Mesendoderm (in vitro differentiated cells): Measurements from ENCODE around the gene ABCA13.

ENCODE experiments used
- DNase-seq: peaks from one replicate; pipeline ENCODE4 v3.0.0; 2013
- H2AK5ac ChIP-seq: 2 replicates; pipeline ENCODE4 v1.6.1; 2013; ENCODE audit warnings: low read length, inconsistent platforms
- H2BK120ac ChIP-seq: 2 replicates; pipeline ENCODE4 v1.6.1; 2013; ENCODE audit warnings: low read depth, mild to moderate bottlenecking, low read length, moderate library complexity, mixed read lengths
- H2BK15ac ChIP-seq: replicated peaks from 2 replicates; pipeline ENCODE4 v1.6.1; 2013; ENCODE audit warnings: low read depth, mild to moderate bottlenecking, moderate library complexity
- H2BK5ac ChIP-seq: 2 replicates; pipeline ENCODE4 v1.6.1; 2013; ENCODE audit warnings: low read length, inconsistent platforms
- H3K18ac ChIP-seq: 2 replicates; pipeline ENCODE4 v1.6.1; 2013; ENCODE audit warnings: mild to moderate bottlenecking, low read length, mixed read lengths
- H3K23ac ChIP-seq: one replicate; pipeline ENCODE4 v1.6.1; 2013; ENCODE audit warnings: low read length
- H3K27ac ChIP-seq: 2 replicates; pipeline ENCODE4 v1.5.1; 2013; ENCODE audit warnings: low read depth, mild to moderate bottlenecking, inconsistent platforms, low read length, moderate library complexity
- H3K27me3 ChIP-seq: 2 replicates; pipeline ENCODE4 v1.6.1; 2013; ENCODE audit warnings: low read length, control low read depth, mild to moderate bottlenecking, inconsistent platforms; ENCODE audit not compliant: insufficient read depth, poor library complexity
- H3K36me3 ChIP-seq: 2 replicates; pipeline ENCODE4 v1.6.1; 2013; ENCODE audit warnings: low read length, inconsistent platforms; ENCODE audit not compliant: control insufficient read depth, insufficient read depth
- H3K4ac ChIP-seq: one replicate; pipeline ENCODE4 v1.6.1; 2013; ENCODE audit warnings: low read depth, mild to moderate bottlenecking, low read length, moderate library complexity
- H3K4me1 ChIP-seq: 2 replicates; pipeline ENCODE4 v1.6.1; 2013; ENCODE audit warnings: low read depth, low read length, inconsistent platforms; ENCODE audit not compliant: control insufficient read depth
- H3K4me2 ChIP-seq: 2 replicates; pipeline ENCODE4 v1.6.1; 2013; ENCODE audit warnings: low read length
- H3K4me3 ChIP-seq: 2 replicates; pipeline ENCODE4 v1.5.1; 2013; ENCODE audit warnings: mild to moderate bottlenecking, low read length
- H3K56ac ChIP-seq: one replicate; pipeline ENCODE4 v1.6.1; 2013; ENCODE audit warnings: low read length
- H3K79me1 ChIP-seq: 2 replicates; pipeline ENCODE4 v1.6.1; 2013; ENCODE audit warnings: low read length, inconsistent platforms
- H3K79me2 ChIP-seq: 2 replicates; pipeline ENCODE4 v1.6.1; 2013; ENCODE audit warnings: mild to moderate bottlenecking, low read length; ENCODE audit not compliant: control insufficient read depth, insufficient read depth
- H3K9ac ChIP-seq: 2 replicates; pipeline ENCODE4 v1.6.1; 2013; ENCODE audit warnings: low read length, inconsistent platforms
- H4K5ac ChIP-seq: one replicate; pipeline ENCODE4 v1.6.1; 2013; ENCODE audit warnings: low read length
- H4K8ac ChIP-seq: one replicate; pipeline ENCODE4 v1.6.1; 2013; ENCODE audit warnings: low read depth, mild to moderate bottlenecking, control low read depth, low read length, moderate library complexity
- WGBS: extraction: QIAGEN DNeasy Blood & Tissue Kit; methylation state at CpG from one replicate; pipeline ENCODE4 v1.1.7; 2013; ENCODE audit warnings: low lambda C conversion rate, missing lambda C conversion rate; ENCODE audit not compliant: insufficient coverage; ENCODE audit errors: extremely low coverage; 5-methylcytosine and 5-hydroxymethylcytosine counted together

The ABCA13 gene

GRCh38 chr7:48525736-48526732, 354.8 kb downstream of the ABCA13 start:
- H4K5ac ChIP-seq: no peak overlapping the region
- no peak for DNase-seq

GRCh38 chr7:48528646-48529045, 357.4 kb downstream of the ABCA13 start:
- H4K8ac ChIP-seq: no peak overlapping the region
- WGBS: no CpG with 5 or more reads among the region's 1 CpG
- no peak overlapping the region for H3K18ac ChIP-seq
- DNase-seq: peak; percentile 53
- no peak overlapping the region for H3K4me3 ChIP-seq
- H3K36me3 ChIP-seq: no peaks in the 10 kb centered on the region
- no peak overlapping the region for H3K23ac ChIP-seq
- no peaks in the 10 kb centered on the region for H3K79me1 ChIP-seq
- H2AK5ac ChIP-seq: no peak overlapping the region
- H2BK5ac ChIP-seq: no peak overlapping the region
- H3K56ac ChIP-seq: no peak overlapping the region
- no peak overlapping the region for H2BK120ac ChIP-seq
- H3K27me3 ChIP-seq: no peaks in the 10 kb centered on the region
- H3K4ac ChIP-seq: no peak overlapping the region
- H3K4me1 ChIP-seq: no peaks in the 10 kb centered on the region
- no peak overlapping the region for H3K27ac ChIP-seq
- no peak overlapping the region for H3K9ac ChIP-seq
- no peaks in the 10 kb centered on the region for H3K79me2 ChIP-seq
- no peak overlapping the region for H4K5ac ChIP-seq
- no peak overlapping the region for H2BK15ac ChIP-seq
- no peak overlapping the region for H3K4me2 ChIP-seq

More at GRCh38 chr7:48525736-48526732, 354.8 kb downstream of the ABCA13 start:
- no peak overlapping the region for H4K8ac ChIP-seq
- no peaks in the 10 kb centered on the region for H3K27me3 ChIP-seq
- H3K36me3 ChIP-seq: no peaks in the 10 kb centered on the region
- H2BK15ac ChIP-seq: no peak overlapping the region
- H3K79me1 ChIP-seq: no peaks in the 10 kb centered on the region
- H3K79me2 ChIP-seq: no peaks in the 10 kb centered on the region
- H3K56ac ChIP-seq: no peak overlapping the region
- H2BK5ac ChIP-seq: no peak overlapping the region
- H3K4me3 ChIP-seq: no peak overlapping the region
- no peaks in the 10 kb centered on the region for H3K4me1 ChIP-seq
- H3K9ac ChIP-seq: no peak overlapping the region
- no peak overlapping the region for H3K4ac ChIP-seq
- H3K4me2 ChIP-seq: no peak overlapping the region
- H2BK120ac ChIP-seq: no peak overlapping the region
- H2AK5ac ChIP-seq: no peak overlapping the region
- WGBS: no CpG with 5 or more reads among the region's 3 CpGs
- no peak overlapping the region for H3K27ac ChIP-seq
- no peak overlapping the region for H3K18ac ChIP-seq
- H3K23ac ChIP-seq: no peak overlapping the region

- Histone ChIP-seq H3K4me2 (no peak overlapping the region), H3K27ac (no peak overlapping the region), H3K4me3 (no peak overlapping the region), H4K5ac (no peak overlapping the region), H2BK120ac (no peak overlapping the region), H2BK15ac (no peak overlapping the region), H4K8ac (no peak overlapping the region), H3K4me1 (no peaks in the 10 kb centered on the region), H3K27me3 (no peaks in the 10 kb centered on the region), H3K36me3 (no peaks in the 10 kb centered on the region), H3K79me2 (no peaks in the 10 kb centered on the region), H3K9ac (no peak overlapping the region), H3K79me1 (no peaks in the 10 kb centered on the region), H3K18ac (no peak overlapping the region), H3K56ac (no peak overlapping the region), H3K23ac (no peak overlapping the region), H2AK5ac (no peak overlapping the region), H3K4ac (no peak overlapping the region), H2BK5ac (no peak overlapping the region)
- WGBS: no CpG with 5 or more reads among the region's 2 CpGs
- DNase-seq: no peak
Measured at GRCh38 chr7:48537561-48537960, 366.3 kb downstream of the ABCA13 start.

- Histone ChIP-seq H3K27me3 (no peaks in the 10 kb centered on the region), H3K4ac (no peak overlapping the region), H3K4me1 (no peaks in the 10 kb centered on the region), H3K18ac (no peak overlapping the region), H3K79me2 (no peaks in the 10 kb centered on the region), H4K8ac (no peak overlapping the region), H3K79me1 (no peaks in the 10 kb centered on the region), H2AK5ac (no peak overlapping the region), H3K27ac (no peak overlapping the region), H2BK15ac (no peak overlapping the region), H3K9ac (no peak overlapping the region), H3K56ac (no peak overlapping the region), H2BK5ac (no peak overlapping the region), H3K36me3 (no peaks in the 10 kb centered on the region), H3K23ac (no peak overlapping the region), H4K5ac (no peak overlapping the region), H3K4me3 (no peak overlapping the region), H2BK120ac (no peak overlapping the region), H3K4me2 (no peak overlapping the region)
- WGBS: no CpG with 5 or more reads among the region's 1 CpG
- no peak for DNase-seq
Measured at GRCh38 chr7:48540746-48541145, 369.5 kb downstream of the ABCA13 start.

- H4K5ac ChIP-seq: no peak overlapping the region
- H3K18ac ChIP-seq: no peak overlapping the region
- no peak overlapping the region for H2AK5ac ChIP-seq
- H2BK5ac ChIP-seq: no peak overlapping the region
- no peak overlapping the region for H3K27ac ChIP-seq
- H4K8ac ChIP-seq: no peak overlapping the region
- no peak overlapping the region for H3K4me3 ChIP-seq
- DNase-seq: no peak
- no peak overlapping the region for H3K9ac ChIP-seq
- no peaks in the 10 kb centered on the region for H3K36me3 ChIP-seq
- no peak overlapping the region for H2BK120ac ChIP-seq
- H3K4me1 ChIP-seq: no peaks in the 10 kb centered on the region
- no peak overlapping the region for H3K4ac ChIP-seq
- no peak overlapping the region for H3K56ac ChIP-seq
- no peak overlapping the region for H2BK15ac ChIP-seq
- no peak overlapping the region for H3K23ac ChIP-seq
- no peak overlapping the region for H3K4me2 ChIP-seq
- no CpG with 5 or more reads among the region's 2 CpGs for WGBS
- no peaks in the 10 kb centered on the region for H3K27me3 ChIP-seq
- no peaks in the 10 kb centered on the region for H3K79me1 ChIP-seq
- H3K79me2 ChIP-seq: no peaks in the 10 kb centered on the region
Measured at GRCh38 chr7:48548667-48549066, 377.4 kb downstream of the ABCA13 start.
